H1 (cell line): ENCODE data around the gene ADAM12. TPM values are rescaled to one million over a fixed set of nuclear protein-coding genes. Genes with fewer than 3 reads are reported as not detected.

Experiments used
- BCL11A ChIP-seq, 2 experiments: IDR thresholded peaks; one replicate each; pipeline ENCODE4 v1.6.1; 2011; ENCODE audit warnings: low read depth in 2 of 2, low read length in 2 of 2, mild to moderate bottlenecking in 2 of 2
- RAD21 ChIP-seq, 2 experiments: IDR thresholded peaks in 1 of 2; conservative IDR thresholded peaks in 1 of 2; 2 replicates each; pipeline ENCODE4 v1.6.1; 2011; ENCODE audit warnings: low read depth in 2 of 2, low read length in 2 of 2, improper control_type of control experiment in 1 of 2, inconsistent platforms in 1 of 2, mild to moderate bottlenecking in 1 of 2, moderate library complexity in 1 of 2
- SP2 ChIP-seq: IDR thresholded peaks from 2 replicates; pipeline ENCODE4 v1.6.1; 2012; ENCODE audit warnings: mild to moderate bottlenecking, low read length, inconsistent platforms
- polyA plus RNA-seq, 7 experiments: library from polyadenylated mRNA; depleted of rRNA in 3 of 7; stranded (reverse) in 5 of 7; unstranded in 2 of 7; fragments of >200 nt in 5 of 7; fragments of 200-250 nt in 2 of 7; gene quantifications; 1 replicate in 5 of 7; 2 replicates in 1 of 7; 4 replicates in 1 of 7; pipeline versions ENCODE4 v1.2.1 to v1.2.3, GENCODE V29; 2011 to 2013; ENCODE audit warnings: missing spikeins in 2 of 7, mixed read lengths in 2 of 7
- total RNA-seq: library from RNA; stranded (reverse); fragmentation: NEBNext Ultra II Directional; extraction: Animal tissue kit (Norgen Biotek cat#: 25700); gene quantifications from 2 replicates; pipeline ENCODE4 v1.2.1, GENCODE V29; 2021

The ADAM12 gene
- total and polyA plus RNA-seq, 2 of the 8 experiments (the other 6 are each of a cell fraction or from before 2014, with no cell fraction given): 0.07 to 0.17 TPM

DNA sequence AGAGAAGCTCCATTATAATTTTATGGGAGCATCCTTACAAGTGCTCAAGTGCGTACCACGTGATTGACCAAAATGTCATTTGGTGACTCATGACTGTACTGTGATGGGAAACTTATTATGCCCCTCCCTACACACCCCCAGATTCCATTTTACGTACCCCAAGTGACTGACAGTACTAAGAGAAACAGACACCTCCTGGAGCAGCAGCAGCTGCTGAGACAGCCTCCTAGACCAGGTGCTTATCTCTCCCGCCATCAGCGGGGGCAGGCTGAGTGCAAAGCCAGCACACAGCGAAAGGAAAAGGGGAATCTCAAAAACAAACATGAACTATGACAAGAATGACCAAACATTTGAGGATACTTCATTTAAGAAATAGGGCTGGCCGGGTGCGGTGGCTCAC is 4.2 kb upstream of the ADAM12 start (continued):
- no peak for TF ChIP-seq BCL11A (IDR thresholded peaks at IDR 0.05; ENCODE audit: low read depth in 2 of 2, low read length in 2 of 2)
- TF ChIP-seq SP2: no peak
- no peak for TF ChIP-seq RAD21 (IDR thresholded peaks at IDR 0.05 in 1 of 2, conservative IDR thresholded peaks at IDR 0.05 in 1 of 2; ENCODE audit: low read depth in 2 of 2, low read length in 2 of 2)
- TF ChIP-seq, all 59 proteins: peak for 0
